Fibroblast of villous mesenchyme (primary cell): ENCODE measurements around the gene ACADVL. TPM values are rescaled to one million over a fixed set of nuclear protein-coding genes. Genes with fewer than 3 reads are reported as not detected.

ENCODE experiments used
- DNase-seq: peaks from one replicate; pipeline ENCODE4 v3.0.0-alpha.2; 2010; ENCODE audit warnings: low read depth
- H3K4me3 ChIP-seq: 2 replicates; pipeline ENCODE4 v1.5.1; 2011; ENCODE audit warnings: low read depth, mild to moderate bottlenecking, low read length
- total RNA-seq: library from RNA; depleted of rRNA; stranded (reverse); fragments of >200 nt; gene quantifications from 2 replicates; pipeline ENCODE4 v1.2.3, GENCODE V29; 2012
- TF ChIP-seq, protein P1 (sequence below): IDR thresholded peaks from 2 replicates; pipeline ENCODE4 v1.5.1; 2012; ENCODE audit warnings: low read depth, mild to moderate bottlenecking, low read length; ENCODE audit not compliant: insufficient read depth

ACADVL gene
- total RNA-seq, 1 donor, result 255 TPM

- H3K4me3 ChIP-seq, result peak overlapping the region; percentile 99
- TF ChIP-seq, protein P1, sequence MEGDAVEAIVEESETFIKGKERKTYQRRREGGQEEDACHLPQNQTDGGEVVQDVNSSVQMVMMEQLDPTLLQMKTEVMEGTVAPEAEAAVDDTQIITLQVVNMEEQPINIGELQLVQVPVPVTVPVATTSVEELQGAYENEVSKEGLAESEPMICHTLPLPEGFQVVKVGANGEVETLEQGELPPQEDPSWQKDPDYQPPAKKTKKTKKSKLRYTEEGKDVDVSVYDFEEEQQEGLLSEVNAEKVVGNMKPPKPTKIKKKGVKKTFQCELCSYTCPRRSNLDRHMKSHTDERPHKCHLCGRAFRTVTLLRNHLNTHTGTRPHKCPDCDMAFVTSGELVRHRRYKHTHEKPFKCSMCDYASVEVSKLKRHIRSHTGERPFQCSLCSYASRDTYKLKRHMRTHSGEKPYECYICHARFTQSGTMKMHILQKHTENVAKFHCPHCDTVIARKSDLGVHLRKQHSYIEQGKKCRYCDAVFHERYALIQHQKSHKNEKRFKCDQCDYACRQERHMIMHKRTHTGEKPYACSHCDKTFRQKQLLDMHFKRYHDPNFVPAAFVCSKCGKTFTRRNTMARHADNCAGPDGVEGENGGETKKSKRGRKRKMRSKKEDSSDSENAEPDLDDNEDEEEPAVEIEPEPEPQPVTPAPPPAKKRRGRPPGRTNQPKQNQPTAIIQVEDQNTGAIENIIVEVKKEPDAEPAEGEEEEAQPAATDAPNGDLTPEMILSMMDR, result no peak
- no peak for DNase-seq
Observed at GRCh38 chr17:7237266-7237760, 17.6 kb downstream of the ACADVL start.

GRCh38 chr17:7237761-7238419 lies 18.2 kb downstream of the ACADVL start:
- DNase-seq, result peak; percentile 67
- H3K4me3 ChIP-seq, result peak overlapping the region; percentile 99
- TF ChIP-seq, protein P1, result no peak

DNA sequence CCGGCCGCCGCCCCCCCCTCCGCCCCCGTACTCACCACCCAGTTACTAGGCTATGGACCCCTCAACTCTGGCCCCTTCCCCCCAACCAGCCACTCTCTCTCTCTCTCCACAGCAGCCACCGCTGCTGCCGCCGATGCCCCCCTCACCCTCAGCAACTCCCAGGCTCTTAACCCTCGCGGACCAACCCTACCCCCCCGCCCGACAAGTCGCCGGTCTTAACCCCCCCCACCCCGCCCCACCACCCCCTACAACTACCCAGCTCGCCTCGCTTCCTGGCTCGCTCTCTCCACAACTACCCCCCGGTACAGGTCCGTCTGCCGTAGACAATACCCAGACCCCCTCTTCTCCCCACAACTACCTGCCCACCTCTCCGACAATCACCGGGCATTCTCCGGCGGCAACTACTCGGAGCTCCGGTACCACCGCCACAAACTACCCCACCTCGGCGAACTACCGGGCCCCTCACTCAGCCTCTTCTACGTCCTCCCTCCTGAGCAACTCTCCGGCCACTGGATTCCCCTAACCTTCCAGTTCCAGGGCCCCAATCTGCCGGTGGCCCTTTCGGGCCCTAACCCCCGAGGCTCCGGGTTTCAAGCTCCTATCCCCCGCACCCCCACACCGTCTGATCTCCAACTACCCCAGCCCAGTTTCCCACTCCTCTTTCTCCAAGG lies 18.8 kb downstream of the ACADVL start:
- TF ChIP-seq, protein P1, result no peak
- DNase-seq, result no peak
- peak overlapping the region; percentile 99 for H3K4me3 ChIP-seq

DNA sequence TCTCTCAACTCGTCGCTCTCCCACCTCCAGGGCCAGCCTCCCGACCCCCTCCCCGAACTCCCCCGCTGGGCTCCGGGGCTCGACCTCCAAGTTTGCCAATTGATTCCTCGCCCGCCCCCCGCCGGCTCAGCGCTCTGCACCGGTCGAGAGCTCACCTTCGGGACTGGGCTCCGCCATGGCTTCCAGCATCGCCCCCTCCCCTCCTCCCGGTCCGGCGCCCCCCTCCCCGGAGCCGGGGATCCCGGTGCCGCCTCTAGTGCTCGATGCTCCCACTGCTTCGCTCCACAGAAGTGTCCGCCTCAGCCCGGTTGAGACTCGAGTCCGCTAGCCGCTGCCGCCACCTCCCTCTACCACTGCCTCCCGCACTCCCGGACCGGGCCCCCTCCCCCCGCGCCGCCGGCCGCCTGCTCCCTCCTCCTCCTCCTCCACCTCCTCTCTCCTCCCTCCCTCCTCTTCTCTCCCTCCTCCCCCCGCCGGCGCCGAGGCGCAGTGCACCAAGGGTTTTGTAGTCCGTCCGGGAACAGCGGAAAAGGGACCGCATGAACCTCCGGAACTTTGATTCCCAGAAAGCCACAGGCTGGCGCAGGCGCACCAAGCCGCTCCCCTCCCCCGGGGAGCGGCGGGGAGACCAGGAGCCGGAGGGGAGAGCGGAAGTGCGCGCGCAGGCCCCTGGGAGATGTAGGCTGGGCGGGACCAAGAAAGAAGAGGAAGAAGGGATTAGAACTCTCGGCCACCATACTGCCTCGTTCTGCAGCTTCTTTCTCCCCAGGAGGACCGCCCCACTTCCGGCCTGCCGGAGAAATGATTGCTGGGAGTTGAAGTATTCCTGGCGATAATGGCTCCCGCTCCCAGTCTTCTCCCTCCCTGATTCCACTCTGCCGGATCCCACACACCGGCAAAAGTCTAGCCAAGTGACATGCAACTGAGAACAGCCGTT lies 19.6 kb downstream of the ACADVL start, which contains the start of gene PHF23:
Gene PHF23 (minus strand): TSS at position 367 of the 937 bp plus-strand sequence. CDS start 178 bp downstream, at position 189.
- DNase-seq, result peak; percentile 100
- TF ChIP-seq, protein P1, result peak; percentile 19
- peak within 1 kb of the TSS; percentile 99 for H3K4me3 ChIP-seq

DNA sequence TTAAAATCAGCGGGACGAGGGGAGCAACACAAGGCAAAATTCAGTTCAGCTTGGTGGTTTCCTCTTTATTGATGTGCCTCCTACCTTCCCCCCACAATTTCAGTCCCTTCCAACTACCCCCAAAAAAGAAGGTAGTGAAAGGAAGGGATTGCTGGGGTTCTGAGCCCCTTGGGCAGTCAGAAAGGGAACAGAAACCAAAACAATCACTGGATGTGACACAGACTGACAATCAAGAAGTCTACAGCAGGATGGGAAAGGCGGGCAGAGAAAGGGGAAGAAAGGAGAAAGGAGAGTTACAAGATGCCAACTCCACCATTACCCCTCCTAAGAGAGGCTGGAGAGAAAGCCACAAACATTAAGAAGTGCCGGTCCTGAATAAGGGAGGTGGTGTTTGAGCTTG lies 20.6 kb downstream of the ACADVL start:
- TF ChIP-seq, protein P1, result no peak
- H3K4me3 ChIP-seq, result peak overlapping the region; percentile 39
- no peak for DNase-seq

GRCh38 chr17:7241090-7241733 lies 21.5 kb downstream of the ACADVL start:
- TF ChIP-seq, protein P1, result no peak
- no peak for DNase-seq
- H3K4me3 ChIP-seq, result peak overlapping the region; percentile 98
